ENCODE results near the gene PPP2R5D. TPM values are rescaled to one million over a fixed set of nuclear protein-coding genes. Genes with fewer than 3 reads are reported as not detected.
"Not testable (repeated sequence)": the region's sequence is repeated elsewhere in the genome, so short reads cannot be mapped to it uniquely, and the experiment has no call there.

Gene PPP2R5D
- polyA plus RNA-seq, 1 experiment, result 59.5 TPM

DNA sequence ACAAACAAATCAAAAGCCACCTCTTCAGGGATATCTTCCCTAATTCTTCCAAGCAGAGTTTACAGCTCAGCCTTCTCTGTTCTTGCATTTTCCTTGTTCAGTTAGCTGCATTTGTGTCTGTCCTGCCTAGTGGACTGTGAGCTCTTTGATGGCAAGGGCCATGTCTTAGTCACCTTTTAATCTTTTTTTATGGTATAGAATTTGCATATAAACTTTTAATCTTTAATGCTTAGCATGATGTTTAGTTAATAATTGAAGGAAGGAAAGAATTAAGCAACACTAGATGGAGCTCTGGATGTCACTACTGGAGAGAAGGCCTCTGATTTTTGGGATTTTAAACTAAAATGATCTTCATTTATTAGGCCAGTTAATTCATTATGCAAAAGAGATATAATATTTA lies 12.1 kb downstream of the PPP2R5D start:
- ChIA-PET POLR2A (no interaction called here), CTCF (interaction anchor here (1.0 to 1.1 kb wide), 4 partner anchors 10 to 67 kb away, joined by 3 to 7 read pairs (median 4); partner anchors contain the start of gene CNPY3)
- Histone ChIP-seq H3K27ac (ENCODE audit: low read depth, low read length) (no peak overlapping the region), H3K9me3 (ENCODE audit: control insufficient read depth, insufficient read depth, low read length) (no peaks in the 10 kb centered on the region), H3K4me3 (ENCODE audit: low read depth, low read length) (no peak overlapping the region), H3K27me3 (ENCODE audit: control insufficient read depth, insufficient read depth, low read length) (no peaks in the 10 kb centered on the region)
- TF ChIP-seq, protein P1, sequence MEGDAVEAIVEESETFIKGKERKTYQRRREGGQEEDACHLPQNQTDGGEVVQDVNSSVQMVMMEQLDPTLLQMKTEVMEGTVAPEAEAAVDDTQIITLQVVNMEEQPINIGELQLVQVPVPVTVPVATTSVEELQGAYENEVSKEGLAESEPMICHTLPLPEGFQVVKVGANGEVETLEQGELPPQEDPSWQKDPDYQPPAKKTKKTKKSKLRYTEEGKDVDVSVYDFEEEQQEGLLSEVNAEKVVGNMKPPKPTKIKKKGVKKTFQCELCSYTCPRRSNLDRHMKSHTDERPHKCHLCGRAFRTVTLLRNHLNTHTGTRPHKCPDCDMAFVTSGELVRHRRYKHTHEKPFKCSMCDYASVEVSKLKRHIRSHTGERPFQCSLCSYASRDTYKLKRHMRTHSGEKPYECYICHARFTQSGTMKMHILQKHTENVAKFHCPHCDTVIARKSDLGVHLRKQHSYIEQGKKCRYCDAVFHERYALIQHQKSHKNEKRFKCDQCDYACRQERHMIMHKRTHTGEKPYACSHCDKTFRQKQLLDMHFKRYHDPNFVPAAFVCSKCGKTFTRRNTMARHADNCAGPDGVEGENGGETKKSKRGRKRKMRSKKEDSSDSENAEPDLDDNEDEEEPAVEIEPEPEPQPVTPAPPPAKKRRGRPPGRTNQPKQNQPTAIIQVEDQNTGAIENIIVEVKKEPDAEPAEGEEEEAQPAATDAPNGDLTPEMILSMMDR (IDR thresholded peaks at IDR 0.05; ENCODE audit: low read depth, low read length), result peak; percentile 35
- no peak for DNase-seq (ENCODE audit: low read depth, low spot score)

DNA sequence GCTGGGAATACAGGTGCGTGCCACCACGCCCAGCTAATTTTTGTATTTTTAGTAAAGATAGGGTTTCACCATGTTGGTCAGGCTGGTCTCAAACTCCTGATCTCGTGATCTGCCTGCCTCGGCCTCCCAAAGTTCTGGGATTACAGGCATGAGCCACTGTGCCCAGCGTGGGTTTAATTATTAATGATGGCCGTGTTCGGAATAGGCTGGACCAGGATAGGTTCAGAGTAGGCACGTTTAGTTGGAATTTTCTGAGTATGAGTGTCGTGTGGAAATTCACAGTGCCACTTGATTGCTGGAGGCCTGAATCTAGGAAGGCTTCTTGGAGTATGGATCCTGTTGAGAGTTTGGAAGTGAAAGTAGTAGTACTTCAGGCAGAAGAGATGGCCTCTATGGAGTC lies 13.8 kb downstream of the PPP2R5D start:
- DNase-seq (ENCODE audit: low read depth, low spot score); CTCF ChIA-PET; POLR2A ChIA-PET: not testable (repeated sequence)

DNA sequence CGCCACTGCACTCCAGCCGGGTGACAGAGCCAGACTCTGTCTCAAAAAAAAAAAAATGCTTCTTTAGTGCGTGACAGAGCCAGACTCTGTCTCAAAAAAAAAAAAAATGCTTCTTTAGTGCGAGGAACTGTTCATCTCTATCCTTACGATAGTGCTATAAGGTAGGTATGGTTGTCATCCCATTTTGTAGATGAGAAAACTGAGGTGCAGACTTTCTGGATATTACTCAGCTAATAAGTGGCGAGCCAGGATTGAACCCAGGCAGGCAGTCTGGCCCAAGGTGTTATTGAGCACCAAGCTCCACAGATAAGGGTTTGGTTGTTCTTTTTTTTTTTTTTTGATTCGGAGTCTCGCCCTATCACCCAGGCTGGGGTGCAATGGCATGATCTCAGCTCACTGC lies 17.5 kb downstream of the PPP2R5D start:
- H3K27me3 ChIP-seq (ENCODE audit: control insufficient read depth, insufficient read depth, low read length), result no peaks in the 10 kb centered on the region
- CTCF ChIA-PET, result no interaction called here
- POLR2A ChIA-PET, result no interaction called here
- DNase-seq (ENCODE audit: low read depth, low spot score), result no peak
- TF ChIP-seq, protein P1 (IDR thresholded peaks at IDR 0.05; ENCODE audit: low read depth, low read length), result no peak
- H3K4me3 ChIP-seq (ENCODE audit: low read depth, low read length), result no peak overlapping the region
- H3K27ac ChIP-seq (ENCODE audit: low read depth, low read length), result no peak overlapping the region
- H3K9me3 ChIP-seq (ENCODE audit: control insufficient read depth, insufficient read depth, low read length), result no peaks in the 10 kb centered on the region; the same call in 1 of the 2 replicates

More for the DNA sequence above, 13.8 kb downstream of the PPP2R5D start:
- H3K9me3 ChIP-seq (ENCODE audit: control insufficient read depth, insufficient read depth, low read length); H3K27ac ChIP-seq (ENCODE audit: low read depth, low read length); H3K4me3 ChIP-seq (ENCODE audit: low read depth, low read length); H3K27me3 ChIP-seq (ENCODE audit: control insufficient read depth, insufficient read depth, low read length): not testable (repeated sequence)

DNA sequence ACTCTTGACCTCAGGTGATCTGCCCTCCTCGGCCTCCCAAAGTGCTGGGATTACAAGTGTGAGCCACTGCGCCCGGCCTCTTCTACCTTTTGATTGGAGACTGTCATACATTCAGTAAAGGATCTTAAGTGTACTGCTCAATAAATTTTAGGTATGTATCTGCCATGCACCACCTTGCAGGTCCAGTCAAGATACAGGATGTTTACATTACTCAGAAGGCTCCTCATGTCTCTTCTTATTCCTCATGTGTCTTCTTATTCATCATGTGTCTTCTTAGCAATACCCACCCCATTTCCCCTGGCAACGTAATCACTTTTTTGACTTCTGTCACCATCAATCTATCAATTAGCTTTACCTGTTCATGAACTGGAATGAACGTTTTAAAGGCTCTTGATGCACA lies 21.5 kb downstream of the PPP2R5D start:
- POLR2A ChIA-PET, result interaction anchor here (0.6 to 1.4 kb wide), 2 partner anchors 8 to 188 kb away, joined by 3 to 4 read pairs; partner anchors contain the start of genes KLHDC3 and MEA1
- H3K9me3 ChIP-seq (ENCODE audit: control insufficient read depth, insufficient read depth, low read length), result no peaks in the 10 kb centered on the region; the same call in 1 of the 2 replicates
- H3K27me3 ChIP-seq (ENCODE audit: control insufficient read depth, insufficient read depth, low read length), result no peaks in the 10 kb centered on the region
- CTCF ChIA-PET, result interaction anchor here (1.4 kb wide), 1 partner anchor 105 kb away, joined by 4 read pairs; no protein-coding TSS in a partner anchor
- no peak overlapping the region for H3K27ac ChIP-seq (ENCODE audit: low read depth, low read length)
- TF ChIP-seq, protein P1 (IDR thresholded peaks at IDR 0.05; ENCODE audit: low read depth, low read length), result no peak
- DNase-seq (ENCODE audit: low read depth, low spot score), result no peak
- H3K4me3 ChIP-seq (ENCODE audit: low read depth, low read length), result no peak overlapping the region

DNA sequence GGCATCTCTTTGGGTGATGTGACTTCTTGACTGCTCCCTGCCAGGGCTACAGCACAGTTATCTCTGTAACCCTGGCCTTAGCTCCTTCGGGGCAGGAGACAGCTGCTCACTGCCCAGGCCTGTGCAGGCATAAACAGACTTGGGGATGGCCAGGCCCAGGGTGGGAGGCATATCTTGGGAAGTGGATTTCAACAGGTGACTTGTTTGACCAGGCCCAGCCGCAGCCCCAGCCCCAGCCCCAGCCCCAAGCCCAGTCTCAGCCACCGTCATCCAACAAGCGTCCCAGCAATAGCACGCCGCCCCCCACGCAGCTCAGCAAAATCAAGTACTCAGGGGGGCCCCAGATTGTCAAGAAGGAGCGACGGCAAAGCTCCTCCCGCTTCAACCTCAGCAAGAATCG lies 21.9 kb downstream of the PPP2R5D start:
- TF ChIP-seq, protein P1 (IDR thresholded peaks at IDR 0.05; ENCODE audit: low read depth, low read length), result no peak
- H3K9me3 ChIP-seq (ENCODE audit: control insufficient read depth, insufficient read depth, low read length), result no peaks in the 10 kb centered on the region; the same call in 1 of the 2 replicates
- DNase-seq (ENCODE audit: low read depth, low spot score), result no peak
- H3K27me3 ChIP-seq (ENCODE audit: control insufficient read depth, insufficient read depth, low read length), result no peaks in the 10 kb centered on the region
- no peak overlapping the region for H3K4me3 ChIP-seq (ENCODE audit: low read depth, low read length)
- POLR2A ChIA-PET, result no interaction called here
- CTCF ChIA-PET, result interaction anchor here (1.4 kb wide), 1 partner anchor 105 kb away, joined by 4 read pairs; no protein-coding TSS in a partner anchor
- no peak overlapping the region for H3K27ac ChIP-seq (ENCODE audit: low read depth, low read length)

All from AG04450 (cell line).